ENCODE data around the gene ESPNL. TPM values are rescaled to one million over a fixed set of nuclear protein-coding genes. Genes with fewer than 3 reads are reported as not detected.
A peak's percentile ranks its signal among the peaks of the same experiment; 100 is the strongest.

The ESPNL gene
- total RNA-seq, 1 experiment from 2014 or later: 0.19 TPM

- no peak overlapping the region for H3K4me3 Mint-ChIP-seq (ENCODE audit: low read depth, unreplicated experiment)
- DNase-seq: no peak
- H3K9me3 Mint-ChIP-seq (ENCODE audit: low read depth, unreplicated experiment): no peaks in the 10 kb centered on the region
- peaks cover 9% of the 10 kb centered on the region for H3K36me3 Mint-ChIP-seq (ENCODE audit: insufficient read depth, unreplicated experiment)
- no peaks in the 10 kb centered on the region for H3K27me3 Mint-ChIP-seq (ENCODE audit: unreplicated experiment)
- TSS peak; percentile 79 for BruUV-seq (replicated peaks)
- no peak for TF ChIP-seq CTCF (IDR thresholded peaks at IDR 0.05; ENCODE audit: unreplicated experiment)
- CTCF ChIA-PET: interaction anchor here (1.0 kb wide), 1 partner anchor 39 kb away, joined by 3 read pairs; the partner anchor contains the start of gene SCLY
- no peaks in the 10 kb centered on the region for H3K4me1 Mint-ChIP-seq (ENCODE audit: low read depth, unreplicated experiment)
- intact Hi-C loops (cut with micrococcal nuclease; ENCODE audit: unreplicated experiment): no loop called here
- no peak overlapping the region for H3K27ac Mint-ChIP-seq (ENCODE audit: unreplicated experiment)
Measured at GRCh38 chr2:238098901-238099713, 1.0 kb upstream of the ESPNL start.

DNA sequence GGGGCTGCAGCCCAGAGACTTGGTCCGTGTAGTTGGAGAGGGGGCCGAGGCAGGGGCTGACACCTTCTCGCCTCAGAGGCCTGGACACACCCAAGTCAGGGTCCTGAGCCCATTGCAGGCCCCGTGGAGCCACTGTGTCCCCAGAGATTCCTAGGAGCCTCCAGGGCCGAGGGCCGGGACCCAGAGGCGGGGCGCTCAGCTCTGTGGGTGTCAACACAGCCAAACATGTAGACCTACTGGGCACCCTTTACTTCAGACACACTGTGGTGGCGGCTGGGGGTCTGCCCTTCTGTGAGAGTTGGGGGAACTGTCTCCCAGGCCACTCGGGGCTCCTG is 459 bp upstream of the ESPNL start:
- Mint-ChIP-seq H3K27me3 (ENCODE audit: unreplicated experiment) (no peaks in the 10 kb centered on the region), H3K36me3 (ENCODE audit: insufficient read depth, unreplicated experiment) (peaks cover 9% of the 10 kb centered on the region), H3K4me1 (ENCODE audit: low read depth, unreplicated experiment) (no peaks in the 10 kb centered on the region), H3K27ac (ENCODE audit: unreplicated experiment) (no peak overlapping the region), H3K9me3 (ENCODE audit: low read depth, unreplicated experiment) (no peaks in the 10 kb centered on the region), H3K4me3 (ENCODE audit: low read depth, unreplicated experiment) (no peak overlapping the region)
- intact Hi-C loops (cut with micrococcal nuclease; ENCODE audit: unreplicated experiment): no loop called here
- CTCF ChIA-PET: no interaction called here
- no peak for DNase-seq
- no peak for TF ChIP-seq CTCF (IDR thresholded peaks at IDR 0.05; ENCODE audit: unreplicated experiment)
- no TSS peak for BruUV-seq (replicated peaks)

GRCh38 chr2:238100821-238101771 is 956 bp downstream of the ESPNL start:
- no peak for DNase-seq
- no peak for TF ChIP-seq CTCF (IDR thresholded peaks at IDR 0.05; ENCODE audit: unreplicated experiment)
- no peaks in the 10 kb centered on the region for H3K4me1 Mint-ChIP-seq (ENCODE audit: low read depth, unreplicated experiment)
- no peak overlapping the region for H3K27ac Mint-ChIP-seq (ENCODE audit: unreplicated experiment)
- CTCF ChIA-PET: no interaction called here
- intact Hi-C loops (cut with micrococcal nuclease; ENCODE audit: unreplicated experiment): no loop called here
- peaks cover 9% of the 10 kb centered on the region for H3K36me3 Mint-ChIP-seq (ENCODE audit: insufficient read depth, unreplicated experiment)
- no peaks in the 10 kb centered on the region for H3K9me3 Mint-ChIP-seq (ENCODE audit: low read depth, unreplicated experiment)
- no TSS peak for BruUV-seq (replicated peaks)
- H3K4me3 Mint-ChIP-seq (ENCODE audit: low read depth, unreplicated experiment): no peak overlapping the region
- peaks cover 13% of the 10 kb centered on the region for H3K27me3 Mint-ChIP-seq (ENCODE audit: unreplicated experiment)

DNA sequence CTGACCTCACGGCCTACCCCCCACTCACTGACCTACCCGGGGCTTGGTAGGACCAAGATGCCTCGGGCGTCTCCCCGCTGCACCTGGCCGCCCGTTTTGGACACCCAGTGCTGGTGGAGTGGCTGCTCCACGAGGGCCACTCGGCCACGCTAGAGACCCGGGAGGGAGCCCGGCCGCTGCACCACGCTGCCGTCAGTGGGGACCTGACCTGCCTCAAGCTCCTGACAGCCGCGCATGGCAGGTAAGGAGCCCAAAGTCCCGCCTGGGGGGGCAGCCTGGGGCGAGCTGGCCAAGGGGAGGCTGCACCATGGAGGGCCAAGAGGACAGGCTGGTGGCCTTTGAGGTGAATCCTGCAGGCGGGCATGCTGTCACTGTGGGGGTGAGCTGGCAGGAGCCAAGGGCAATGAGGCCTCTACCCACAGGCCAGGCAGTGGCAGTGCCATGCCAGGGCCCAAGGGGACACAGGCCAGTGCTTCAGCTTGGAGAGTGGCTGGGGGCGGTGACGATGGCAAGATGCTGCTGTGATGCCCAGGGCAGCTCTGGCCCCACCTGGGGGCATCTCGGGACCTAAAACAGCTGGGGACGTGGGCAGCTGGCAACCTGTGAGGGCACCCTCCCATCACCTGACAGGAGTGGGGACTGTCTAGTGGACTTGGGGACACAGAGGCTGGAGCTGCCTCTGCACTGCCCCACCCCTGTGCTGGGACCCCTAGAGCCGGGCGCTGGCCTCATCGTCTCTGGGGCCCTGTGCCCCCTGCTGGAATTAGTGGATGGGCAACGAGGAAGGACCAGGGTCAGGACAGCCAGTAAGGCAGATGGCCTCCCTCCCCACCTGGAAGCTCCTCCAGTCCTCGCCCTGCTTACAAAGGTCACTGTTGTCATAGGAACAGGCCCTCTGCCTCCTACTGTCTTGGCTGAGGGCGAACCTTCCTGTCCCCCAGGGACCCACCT is 2.0 kb downstream of the ESPNL start:
- Mint-ChIP-seq H3K36me3 (ENCODE audit: insufficient read depth, unreplicated experiment) (peaks cover 3% of the 10 kb centered on the region), H3K4me1 (ENCODE audit: low read depth, unreplicated experiment) (no peaks in the 10 kb centered on the region), H3K9me3 (ENCODE audit: low read depth, unreplicated experiment) (no peaks in the 10 kb centered on the region), H3K27ac (ENCODE audit: unreplicated experiment) (no peak overlapping the region), H3K4me3 (ENCODE audit: low read depth, unreplicated experiment) (no peak overlapping the region), H3K27me3 (ENCODE audit: unreplicated experiment) (peaks cover 24% of the 10 kb centered on the region)
- BruUV-seq (replicated peaks): no TSS peak
- TF ChIP-seq CTCF (IDR thresholded peaks at IDR 0.05; ENCODE audit: unreplicated experiment): no peak
- CTCF ChIA-PET: no interaction called here
- intact Hi-C loops (cut with micrococcal nuclease; ENCODE audit: unreplicated experiment): no loop called here
- DNase-seq: no peak

Measured in Calu3 (cell line).